Fibroblast of lung (primary cell): ENCODE measurements around the gene NACA. TPM values are rescaled to one million over a fixed set of nuclear protein-coding genes. Genes with fewer than 3 reads are reported as not detected.

Source experiments
- DNase-seq, 2 donors: peaks; one replicate each; pipeline versions ENCODE4 v3.0.0 to v3.0.0-alpha.2; 2010; ENCODE audit warnings: low read depth in 2 of 2
- H2AFZ ChIP-seq: 2 replicates; pipeline ENCODE4 v1.5.1; 2012; ENCODE audit warnings: low read length, control low read depth, inconsistent platforms
- H3K27ac ChIP-seq: 2 replicates; pipeline ENCODE4 v1.5.1; 2011; ENCODE audit warnings: low read length, control low read depth; ENCODE audit not compliant: insufficient read depth
- H3K27me3 ChIP-seq: 2 replicates; pipeline ENCODE4 v1.5.1; 2011; ENCODE audit warnings: mild to moderate bottlenecking, low read length; ENCODE audit not compliant: control insufficient read depth, insufficient read depth
- H3K36me3 ChIP-seq: 2 replicates; pipeline ENCODE4 v1.5.1; 2011; ENCODE audit warnings: low read length; ENCODE audit not compliant: control insufficient read depth, insufficient read depth
- H3K4me1 ChIP-seq: 2 replicates; pipeline ENCODE4 v1.5.1; 2011; ENCODE audit warnings: low read length; ENCODE audit not compliant: control insufficient read depth, insufficient read depth; ENCODE audit errors: extremely low read depth
- H3K4me2 ChIP-seq: 2 replicates; pipeline ENCODE4 v1.5.1; 2011; ENCODE audit warnings: low read length, control low read depth; ENCODE audit not compliant: insufficient read depth; ENCODE audit errors: extremely low read depth
- H3K4me3 ChIP-seq, 4 experiments: fragments of 200-600 bp in 1 of 4; sonication (generic) in 1 of 4; replicated peaks in 1 of 4; 2 replicates each; pipeline ENCODE4 v1.5.1; 2011 to 2016; ENCODE audit warnings: low read length in 4 of 4, low read depth in 3 of 4, mild to moderate bottlenecking in 3 of 4, control low read depth in 2 of 4, inconsistent platforms in 1 of 4, mixed read lengths in 1 of 4; ENCODE audit not compliant: insufficient read depth in 1 of 4; ENCODE audit errors: control extremely low read depth in 1 of 4
- H3K79me2 ChIP-seq: 2 replicates; pipeline ENCODE4 v1.5.1; 2012; ENCODE audit warnings: mild to moderate bottlenecking, low read length, inconsistent platforms; ENCODE audit not compliant: control insufficient read depth, insufficient read depth
- H3K9ac ChIP-seq: 2 replicates; pipeline ENCODE4 v1.5.1; 2011; ENCODE audit warnings: mild to moderate bottlenecking, low read length, control low read depth; ENCODE audit not compliant: insufficient read depth
- H3K9me3 ChIP-seq: 2 replicates; pipeline ENCODE4 v1.5.1; 2012; ENCODE audit warnings: low read depth, low read length; ENCODE audit not compliant: control insufficient read depth, insufficient read depth
- H4K20me1 ChIP-seq: 2 replicates; pipeline ENCODE4 v1.5.1; 2011; ENCODE audit warnings: low read length; ENCODE audit not compliant: control insufficient read depth, insufficient read depth; ENCODE audit errors: extremely low read depth
- EZH2 ChIP-seq: IDR thresholded peaks from 2 replicates; pipeline ENCODE4 v1.5.1; 2012; ENCODE audit warnings: low read length, control low read depth, mild to moderate bottlenecking; ENCODE audit errors: missing control alignments
- polyA plus RNA-seq, 2 donors: library from polyadenylated mRNA; depleted of rRNA in 1 of 2; stranded (reverse) in 1 of 2; unstranded in 1 of 2; fragments of >200 nt; gene quantifications; 2 replicates each; pipeline ENCODE4 v1.2.1, GENCODE V29; 2011 to 2012; ENCODE audit warnings: missing spikeins in 1 of 2
- total RNA-seq: library from RNA; depleted of rRNA; stranded (reverse); fragments of >200 nt; gene quantifications from 2 replicates; pipeline ENCODE4 v1.2.1, GENCODE V29; 2014
- TF ChIP-seq, protein P1 (sequence below), 2 donors: IDR thresholded peaks in 1 of 2; conservative IDR thresholded peaks in 1 of 2; 1 replicate in 1 of 2; 2 replicates in 1 of 2; pipeline ENCODE4 v1.5.1; 2011 to 2012; ENCODE audit warnings: low read length in 2 of 2, control low read depth in 1 of 2, inconsistent platforms in 1 of 2, low read depth in 1 of 2, mild to moderate bottlenecking in 1 of 2

The NACA gene
- total and polyA plus RNA-seq, 2 donors (not counting 1 experiment from before 2014, with no cell fraction given), result 971 to 1,188 TPM

GRCh38 chr12:56721216-56721615, 3.9 kb downstream of the NACA start:
- H3K36me3 ChIP-seq, result peaks cover 15% of the 10 kb centered on the region
- peaks cover 6% of the 10 kb centered on the region for H4K20me1 ChIP-seq
- no peak overlapping the region for H3K27ac ChIP-seq
- H3K4me2 ChIP-seq, result peak overlapping the region; percentile 42
- no peaks in the 10 kb centered on the region for H3K9me3 ChIP-seq
- no peak overlapping the region for H3K9ac ChIP-seq
- peaks cover 7% of the 10 kb centered on the region for H3K4me1 ChIP-seq
- H2AFZ ChIP-seq, result no peak overlapping the region
- no peak for TF ChIP-seq EZH2
- TF ChIP-seq, protein P1, sequence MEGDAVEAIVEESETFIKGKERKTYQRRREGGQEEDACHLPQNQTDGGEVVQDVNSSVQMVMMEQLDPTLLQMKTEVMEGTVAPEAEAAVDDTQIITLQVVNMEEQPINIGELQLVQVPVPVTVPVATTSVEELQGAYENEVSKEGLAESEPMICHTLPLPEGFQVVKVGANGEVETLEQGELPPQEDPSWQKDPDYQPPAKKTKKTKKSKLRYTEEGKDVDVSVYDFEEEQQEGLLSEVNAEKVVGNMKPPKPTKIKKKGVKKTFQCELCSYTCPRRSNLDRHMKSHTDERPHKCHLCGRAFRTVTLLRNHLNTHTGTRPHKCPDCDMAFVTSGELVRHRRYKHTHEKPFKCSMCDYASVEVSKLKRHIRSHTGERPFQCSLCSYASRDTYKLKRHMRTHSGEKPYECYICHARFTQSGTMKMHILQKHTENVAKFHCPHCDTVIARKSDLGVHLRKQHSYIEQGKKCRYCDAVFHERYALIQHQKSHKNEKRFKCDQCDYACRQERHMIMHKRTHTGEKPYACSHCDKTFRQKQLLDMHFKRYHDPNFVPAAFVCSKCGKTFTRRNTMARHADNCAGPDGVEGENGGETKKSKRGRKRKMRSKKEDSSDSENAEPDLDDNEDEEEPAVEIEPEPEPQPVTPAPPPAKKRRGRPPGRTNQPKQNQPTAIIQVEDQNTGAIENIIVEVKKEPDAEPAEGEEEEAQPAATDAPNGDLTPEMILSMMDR (conservative IDR thresholded peaks at IDR 0.05 in 1 of 2, IDR thresholded peaks at IDR 0.05 in 1 of 2; ENCODE audit: low read depth in 1 of 2, low read length in 2 of 2), result no peak
- H3K27me3 ChIP-seq, result no peaks in the 10 kb centered on the region
- DNase-seq, result no peak
- H3K4me3 ChIP-seq, result peak overlapping the region in 2 of 4 experiments; percentile 40 to 93
- H3K79me2 ChIP-seq, result peaks cover 79% of the 10 kb centered on the region

DNA sequence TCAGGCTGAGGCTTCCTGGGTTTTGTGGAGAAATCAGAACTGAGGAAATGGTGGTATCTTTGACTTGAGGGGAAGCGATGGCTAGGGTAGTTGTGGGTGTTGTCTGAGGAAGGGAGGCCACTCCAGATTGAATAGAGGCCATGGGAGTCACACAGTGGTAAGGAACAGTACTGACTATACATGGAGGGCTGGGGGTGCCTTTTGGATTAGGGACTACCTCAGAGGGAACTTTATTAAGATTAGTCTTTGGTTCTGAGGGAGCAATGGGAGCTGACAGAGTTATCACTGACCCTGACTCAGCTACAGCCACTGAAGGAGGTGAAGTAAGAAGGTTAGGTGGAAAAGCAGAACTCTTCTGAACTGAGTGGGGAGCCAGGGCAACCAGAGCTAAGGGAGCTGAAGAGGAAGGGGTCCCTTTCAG, 4.4 kb downstream of the NACA start:
- Histone ChIP-seq H3K27me3 (no peaks in the 10 kb centered on the region), H2AFZ (no peak overlapping the region), H3K4me3 (no peak overlapping the region), H3K9me3 (no peaks in the 10 kb centered on the region), H3K4me1 (peaks cover 9% of the 10 kb centered on the region), H3K27ac (peak overlapping the region; percentile 27), H4K20me1 (peaks cover 10% of the 10 kb centered on the region), H3K79me2 (peaks cover 84% of the 10 kb centered on the region), H3K9ac (no peak overlapping the region), H3K4me2 (peak overlapping the region; percentile 44), H3K36me3 (peaks cover 18% of the 10 kb centered on the region)
- DNase-seq, result no peak
- no peak for TF ChIP-seq EZH2
- TF ChIP-seq, protein P1 (conservative IDR thresholded peaks at IDR 0.05 in 1 of 2, IDR thresholded peaks at IDR 0.05 in 1 of 2; ENCODE audit: low read depth in 1 of 2, low read length in 2 of 2), result no peak

GRCh38 chr12:56719056-56719455, 6.0 kb downstream of the NACA start:
- no peak for DNase-seq
- H3K27me3 ChIP-seq, result no peaks in the 10 kb centered on the region
- H3K9me3 ChIP-seq, result no peaks in the 10 kb centered on the region
- H3K9ac ChIP-seq, result no peak overlapping the region
- peaks cover 12% of the 10 kb centered on the region for H4K20me1 ChIP-seq
- peaks cover 86% of the 10 kb centered on the region for H3K79me2 ChIP-seq
- H3K4me3 ChIP-seq, result no peak overlapping the region
- H3K27ac ChIP-seq, result no peak overlapping the region
- peaks cover 8% of the 10 kb centered on the region for H3K4me1 ChIP-seq
- no peak overlapping the region for H2AFZ ChIP-seq
- TF ChIP-seq EZH2, result no peak
- TF ChIP-seq, protein P1 (conservative IDR thresholded peaks at IDR 0.05 in 1 of 2, IDR thresholded peaks at IDR 0.05 in 1 of 2; ENCODE audit: low read depth in 1 of 2, low read length in 2 of 2), result no peak
- peaks cover 21% of the 10 kb centered on the region for H3K36me3 ChIP-seq
- no peak overlapping the region for H3K4me2 ChIP-seq
